KOPT-K1 (cell line): ENCODE results near the gene CLMN.

Experiments
- H3K27ac ChIP-seq: fragments of 200-600 bp; sonication (generic); 2 replicates; pipeline ENCODE4 v1.5.1; 2016; ENCODE audit warnings: antibody characterized with exemption, mild to moderate bottlenecking, low read depth, low read length; ENCODE audit not compliant: poor library complexity, severe bottlenecking
- H3K36me3 ChIP-seq: fragments of 200-600 bp; sonication (generic); 2 replicates; pipeline ENCODE4 v1.5.1; 2017; ENCODE audit warnings: antibody characterized with exemption, mild to moderate bottlenecking, low read length, moderate library complexity; ENCODE audit not compliant: insufficient read depth
- H3K9me3 ChIP-seq: fragments of 200-600 bp; sonication (generic); 2 replicates; pipeline ENCODE4 v1.5.1; 2017; ENCODE audit warnings: antibody characterized with exemption, low read length, mild to moderate bottlenecking; ENCODE audit not compliant: insufficient read depth, poor library complexity, severe bottlenecking

CLMN gene

GRCh38 chr14:95248432-95248831, 71.3 kb downstream of the CLMN start:
- Histone ChIP-seq H3K36me3 (no peaks in the 10 kb centered on the region), H3K9me3 (no peaks in the 10 kb centered on the region), H3K27ac (no peak overlapping the region)

DNA sequence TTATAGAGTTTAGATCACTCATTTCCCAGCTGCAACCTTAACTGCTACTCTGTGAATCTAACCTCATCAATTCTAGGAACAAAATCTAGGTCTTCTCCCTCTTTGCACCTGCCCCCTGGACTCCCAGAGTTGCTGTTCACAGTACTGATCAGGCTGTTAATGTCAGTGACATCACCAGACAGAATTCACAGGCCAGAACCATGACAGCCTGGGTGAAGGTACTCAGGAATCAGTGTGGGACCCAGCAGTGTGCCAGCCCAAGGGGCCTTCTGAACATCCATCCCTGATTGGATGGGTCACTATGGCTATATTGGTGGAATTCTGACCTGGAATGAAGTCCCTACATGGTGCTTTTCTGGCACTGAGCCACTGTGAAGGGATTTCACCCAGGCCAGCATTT, 72.8 kb downstream of the CLMN start:
- Histone ChIP-seq H3K27ac (no peak overlapping the region), H3K9me3 (no peaks in the 10 kb centered on the region), H3K36me3 (no peaks in the 10 kb centered on the region)

DNA sequence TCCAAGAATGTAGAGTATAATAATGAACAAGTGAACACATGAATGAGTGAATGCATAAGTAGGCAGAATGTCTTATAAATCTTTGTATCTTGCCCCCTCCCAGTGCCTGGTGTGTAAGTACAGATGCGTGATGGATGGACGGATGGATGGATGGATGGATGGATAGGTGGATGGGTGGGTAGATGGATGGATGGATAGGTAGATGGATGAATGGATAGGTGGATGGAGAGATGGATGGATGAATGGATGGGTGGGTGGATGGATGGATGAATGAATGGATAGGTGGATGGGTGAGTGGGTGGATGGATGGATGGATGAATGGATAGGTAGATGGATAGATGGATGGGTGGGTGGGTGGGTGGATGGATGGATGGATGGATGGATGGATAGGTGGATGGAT, 74.4 kb downstream of the CLMN start:
- Histone ChIP-seq H3K27ac (no peak overlapping the region), H3K9me3 (no peaks in the 10 kb centered on the region), H3K36me3 (no peaks in the 10 kb centered on the region)

DNA sequence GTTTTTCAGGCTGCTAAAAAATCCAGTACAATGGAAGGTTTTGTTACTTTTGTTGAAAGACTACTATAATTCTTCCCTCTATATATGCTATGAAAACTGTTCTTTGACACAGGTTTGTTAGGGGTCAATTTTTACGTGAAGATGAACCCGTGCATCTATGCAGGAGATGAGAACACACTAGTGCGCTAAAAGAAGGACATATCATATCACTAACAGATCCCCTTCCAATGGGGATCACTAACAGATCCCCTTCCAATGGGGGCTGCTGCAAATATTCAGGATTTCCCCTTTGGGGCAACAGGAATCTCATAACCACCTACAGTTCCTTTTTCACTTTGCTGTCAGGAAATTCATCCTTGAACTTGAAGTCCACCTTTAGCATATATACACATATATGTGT, 75.1 kb downstream of the CLMN start:
- no peaks in the 10 kb centered on the region for H3K36me3 ChIP-seq
- no peak overlapping the region for H3K27ac ChIP-seq
- no peaks in the 10 kb centered on the region for H3K9me3 ChIP-seq

GRCh38 chr14:95242870-95243269, 76.8 kb downstream of the CLMN start:
- Histone ChIP-seq H3K9me3 (no peaks in the 10 kb centered on the region), H3K27ac (no peak overlapping the region), H3K36me3 (no peaks in the 10 kb centered on the region)

- H3K36me3 ChIP-seq = no peaks in the 10 kb centered on the region
- H3K9me3 ChIP-seq = no peaks in the 10 kb centered on the region
- H3K27ac ChIP-seq = no peak overlapping the region
Measured at GRCh38 chr14:95240859-95241813, 78.6 kb downstream of the CLMN start.

DNA sequence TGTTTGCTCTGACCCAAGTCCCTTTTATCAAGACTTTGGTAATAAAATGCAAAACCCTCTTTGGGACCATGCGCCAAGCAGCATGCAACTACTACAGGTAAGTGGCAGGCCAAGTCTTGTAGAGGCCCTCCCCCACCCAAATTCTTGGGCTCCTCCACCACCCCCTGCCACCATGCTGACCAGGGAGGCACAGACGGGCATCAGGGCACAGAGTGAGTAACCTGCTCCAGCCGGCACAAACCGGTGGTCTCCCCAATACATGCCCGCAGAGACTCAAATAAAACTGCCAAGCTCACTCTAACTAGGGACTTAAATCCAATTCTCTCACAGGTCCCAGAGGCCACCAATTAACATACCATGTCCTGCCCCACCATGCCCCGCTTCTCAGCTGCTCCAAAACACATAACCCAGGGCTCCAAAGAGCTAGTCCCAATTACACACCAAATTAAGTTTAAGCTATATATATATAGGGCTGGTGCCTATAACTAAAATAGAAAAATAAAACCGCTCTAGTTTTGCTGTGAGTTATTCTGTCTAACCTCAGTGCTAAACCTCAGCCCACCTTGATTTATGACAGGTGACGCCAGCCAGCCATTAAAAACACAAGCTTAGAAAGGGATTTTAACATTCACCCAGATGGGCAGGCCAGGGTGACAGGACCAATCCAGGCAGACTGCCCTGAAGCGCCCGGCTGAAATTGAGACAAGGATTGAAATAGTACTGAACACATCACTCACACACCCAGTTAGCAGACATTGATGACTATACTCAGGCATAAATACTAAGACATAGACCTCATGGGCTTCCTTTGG, 81.0 kb downstream of the CLMN start:
- Histone ChIP-seq H3K27ac (no peak overlapping the region), H3K9me3 (no peaks in the 10 kb centered on the region), H3K36me3 (no peaks in the 10 kb centered on the region)

GRCh38 chr14:95237958-95238340, 81.8 kb downstream of the CLMN start:
- H3K9me3 ChIP-seq = no peaks in the 10 kb centered on the region

DNA sequence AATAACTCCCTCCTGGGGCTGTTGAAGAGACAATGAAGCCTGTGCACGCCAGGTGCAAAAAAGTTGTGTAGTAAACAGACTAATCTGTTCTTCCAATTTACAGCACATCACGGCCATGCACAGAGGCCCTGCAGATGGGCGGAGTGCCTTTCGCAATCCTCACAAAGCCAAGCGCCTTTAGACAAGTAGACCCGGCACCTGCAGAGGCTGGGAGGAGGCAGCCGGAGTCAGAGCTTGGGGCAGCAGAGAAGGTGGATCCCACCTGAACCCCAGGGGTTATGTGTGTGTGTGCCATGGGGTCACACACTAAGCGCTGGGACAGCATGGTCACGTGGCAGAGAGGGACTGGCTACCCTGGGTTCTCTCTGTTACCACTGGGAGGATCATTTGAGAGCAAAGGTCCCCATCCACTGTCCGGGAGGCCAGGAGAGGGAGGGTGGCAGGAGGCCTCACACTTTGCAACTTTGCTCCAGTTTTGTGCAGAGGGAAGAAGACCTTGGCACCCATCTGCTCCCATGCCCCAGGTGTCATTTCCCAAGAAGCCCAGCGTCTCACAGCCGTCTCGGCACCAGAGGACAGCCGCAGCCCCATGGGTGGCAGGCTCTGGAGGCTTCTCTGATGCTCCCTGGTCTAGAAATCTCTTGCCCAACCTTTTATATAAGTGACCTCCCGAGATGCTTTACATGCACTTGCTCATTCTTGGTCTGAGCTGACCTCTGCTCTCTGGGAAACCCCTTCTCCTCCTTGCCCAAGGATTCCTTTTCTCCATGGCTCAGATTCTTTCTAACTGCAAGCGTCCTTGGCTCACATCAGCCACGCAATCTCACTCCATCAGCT, 82.4 kb downstream of the CLMN start:
- Histone ChIP-seq H3K36me3 (no peaks in the 10 kb centered on the region), H3K9me3 (no peaks in the 10 kb centered on the region), H3K27ac (no peak overlapping the region)

More at GRCh38 chr14:95237958-95238340, 81.8 kb downstream of the CLMN start:
- Histone ChIP-seq H3K36me3 (no peaks in the 10 kb centered on the region), H3K27ac (no peak overlapping the region)

GRCh38 chr14:95236221-95236620, 83.5 kb downstream of the CLMN start:
- Histone ChIP-seq H3K9me3 (no peaks in the 10 kb centered on the region), H3K27ac (no peak overlapping the region), H3K36me3 (no peaks in the 10 kb centered on the region)

DNA sequence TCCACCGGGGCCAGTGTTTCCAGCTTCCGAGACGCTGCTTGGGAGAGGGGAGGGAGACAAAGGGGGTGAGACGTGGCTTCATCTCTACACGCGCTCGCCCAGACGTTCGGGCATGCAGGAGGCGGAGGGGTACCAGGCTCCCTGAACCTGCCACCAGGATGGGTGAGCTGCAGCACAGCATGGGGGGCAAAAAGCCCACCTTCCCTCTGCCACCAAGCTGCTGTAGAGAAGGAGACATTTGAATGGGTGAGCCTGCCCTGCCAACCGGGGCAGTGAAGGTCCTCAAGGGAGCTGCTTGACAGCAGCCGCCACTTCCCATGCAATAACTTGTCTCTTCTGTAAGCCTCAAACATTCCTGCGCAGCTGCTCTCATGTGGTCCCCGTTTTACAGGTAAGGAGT, 83.9 kb downstream of the CLMN start:
- H3K27ac ChIP-seq = no peak overlapping the region

DNA sequence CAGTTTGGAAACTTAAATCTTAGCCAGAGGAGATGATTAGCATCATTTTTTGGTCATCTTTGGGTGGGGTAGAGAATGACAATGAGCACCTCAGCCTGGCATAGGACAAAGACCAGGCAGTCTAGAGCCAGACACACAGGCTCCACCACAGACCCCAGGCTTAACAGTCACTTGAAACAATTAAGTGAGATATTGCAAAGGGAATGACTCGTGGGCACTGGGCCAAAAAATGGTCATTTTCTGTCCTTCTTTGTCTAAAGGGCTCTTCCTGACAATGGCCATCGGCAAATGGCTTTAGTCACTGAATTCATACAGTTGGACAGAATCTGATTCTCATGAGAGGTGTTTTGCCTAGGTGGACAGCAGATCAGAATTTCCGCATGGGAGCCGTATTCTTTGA, 84.4 kb downstream of the CLMN start:
- Histone ChIP-seq H3K36me3 (no peaks in the 10 kb centered on the region), H3K27ac (no peak overlapping the region), H3K9me3 (no peaks in the 10 kb centered on the region)

More for the DNA sequence above, 83.9 kb downstream of the CLMN start:
- no peaks in the 10 kb centered on the region for H3K36me3 ChIP-seq
- H3K9me3 ChIP-seq = no peaks in the 10 kb centered on the region

GRCh38 chr14:95234426-95234825, 85.3 kb downstream of the CLMN start:
- no peak overlapping the region for H3K27ac ChIP-seq
- no peaks in the 10 kb centered on the region for H3K36me3 ChIP-seq
- H3K9me3 ChIP-seq = no peaks in the 10 kb centered on the region

DNA sequence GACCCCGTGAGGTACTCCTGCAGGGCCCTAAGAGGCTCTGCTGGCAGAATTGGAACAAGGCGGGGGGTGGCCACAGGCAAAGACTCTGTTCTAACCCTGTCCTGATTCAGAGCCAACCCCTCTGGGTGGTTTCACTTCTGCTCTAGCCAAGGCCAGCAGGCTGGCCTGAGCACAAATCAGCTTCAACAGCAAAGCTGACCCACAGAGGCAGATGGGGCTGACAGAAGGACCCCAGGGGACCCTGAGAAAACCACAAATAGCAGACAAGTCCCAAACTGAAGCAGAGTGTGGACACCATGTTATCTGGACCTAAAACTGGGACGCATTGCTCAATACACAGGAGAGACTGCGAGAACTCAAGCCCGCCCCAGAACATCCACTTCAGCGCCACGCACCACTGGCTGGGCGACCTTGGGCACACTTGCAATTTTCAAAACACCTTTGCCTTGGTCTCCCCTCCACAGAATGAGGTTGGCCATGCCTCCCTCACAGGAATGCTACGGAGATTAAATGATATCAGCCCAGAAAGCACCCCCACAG, 85.9 kb downstream of the CLMN start:
- no peaks in the 10 kb centered on the region for H3K9me3 ChIP-seq
- H3K27ac ChIP-seq = no peak overlapping the region
- no peaks in the 10 kb centered on the region for H3K36me3 ChIP-seq
